ENCODE results near the gene FHOD3. TPM values are rescaled to one million over a fixed set of nuclear protein-coding genes. Genes with fewer than 3 reads are reported as not detected.

The FHOD3 gene
- total and polyA plus RNA-seq, 2 experiments from 2014 or later, result 2.7 to 8.7 TPM

DNA sequence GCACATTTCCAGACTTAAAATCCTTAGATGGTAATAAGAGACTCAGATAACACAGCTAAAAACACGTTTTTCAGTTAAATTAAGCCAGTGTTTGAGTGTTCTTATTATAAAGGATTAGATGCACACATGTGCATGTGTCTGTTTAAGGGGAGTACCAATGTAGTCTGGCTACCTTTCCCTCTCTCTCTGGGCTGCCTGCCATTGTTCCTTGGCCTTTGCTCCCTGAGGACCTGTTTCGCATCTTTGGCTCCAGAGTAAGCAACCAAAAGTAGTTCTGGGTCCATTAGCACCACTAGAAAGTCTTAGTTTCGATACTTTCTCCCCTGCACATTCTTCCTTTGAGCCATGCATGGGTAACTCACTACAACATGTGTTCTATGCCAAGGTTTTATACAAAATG is 303.0 kb downstream of the FHOD3 start:
- no peak overlapping the region for H2AFZ ChIP-seq
- H3K4me2 ChIP-seq, result no peak overlapping the region
- Mint-ChIP-seq H3K27me3 (ENCODE audit: insufficient read depth, low read depth, poor library complexity) (peaks cover 4% of the 10 kb centered on the region), H3K27ac (no peak overlapping the region), H3K9me3 (peaks cover 5% of the 10 kb centered on the region; the same call in 1 of the 3 replicates), H3K4me1 (peaks cover 9% of the 10 kb centered on the region), H3K36me3 (ENCODE audit: low read depth) (peaks cover 12% of the 10 kb centered on the region; the same call in 2 of the 3 replicates), H3K4me3 (no peak overlapping the region)
- H3K36me3 ChIP-seq (ENCODE audit: insufficient read depth), result no peaks in the 10 kb centered on the region
- peaks cover 3% of the 10 kb centered on the region; the same call in 1 of the 2 replicates for H3K9me2 ChIP-seq (ENCODE audit: insufficient read depth)
- TF ChIP-seq ZNF114 (CRISPR knock-in tag; IDR thresholded peaks at IDR 0.05) (no peak), ZNF331 (CRISPR knock-in tag; IDR thresholded peaks at IDR 0.05; ENCODE audit: low read depth) (no peak)
- H3K4me1 ChIP-seq (ENCODE audit: insufficient read depth), result peaks cover 5% of the 10 kb centered on the region; the same call in 1 of the 2 replicates
- H3K4me3 ChIP-seq, result no peak overlapping the region
- no peaks in the 10 kb centered on the region for H4K20me1 ChIP-seq (replicated peaks; ENCODE audit: insufficient read depth)
- H3K79me2 ChIP-seq (replicated peaks; ENCODE audit: insufficient read depth), result no peaks in the 10 kb centered on the region
- ATAC-seq, result no peak
- no peaks in the 10 kb centered on the region for H3K27me3 ChIP-seq (ENCODE audit: insufficient read depth)
- H3K27ac ChIP-seq (ENCODE audit: low read depth), result no peak overlapping the region
- H3F3A ChIP-seq (replicated peaks; ENCODE audit: low read depth), result no peaks in the 10 kb centered on the region
- DNase-seq (ENCODE audit: low spot score), result no peak

DNA sequence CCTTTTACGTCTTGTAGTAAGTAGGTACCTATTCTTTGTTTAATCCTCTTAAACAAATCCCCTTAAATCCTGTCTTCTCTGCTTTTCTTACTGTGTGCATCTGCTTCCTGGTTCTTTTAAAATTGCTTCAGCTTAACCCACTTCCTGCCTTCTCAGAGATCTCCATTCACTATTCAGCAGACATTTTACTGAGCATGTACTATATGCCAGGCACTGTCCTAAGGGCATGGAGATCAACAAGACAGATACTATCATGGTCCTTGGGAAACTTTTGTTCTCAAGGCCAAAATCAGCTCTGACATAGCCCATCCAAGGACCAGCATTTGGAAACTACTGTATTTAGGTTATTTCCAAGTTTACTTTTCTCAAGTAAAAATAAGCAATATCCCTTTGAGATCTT is 303.8 kb downstream of the FHOD3 start:
- Histone ChIP-seq H3F3A (replicated peaks; ENCODE audit: low read depth) (no peaks in the 10 kb centered on the region), H2AFZ (no peak overlapping the region), H3K4me3 (no peak overlapping the region), H3K27ac (ENCODE audit: low read depth) (no peak overlapping the region), H3K79me2 (replicated peaks; ENCODE audit: insufficient read depth) (no peaks in the 10 kb centered on the region), H3K9me2 (ENCODE audit: insufficient read depth) (peaks cover 3% of the 10 kb centered on the region; the same call in 1 of the 2 replicates), H4K20me1 (replicated peaks; ENCODE audit: insufficient read depth) (no peaks in the 10 kb centered on the region), H3K36me3 (ENCODE audit: insufficient read depth) (no peaks in the 10 kb centered on the region), H3K27me3 (ENCODE audit: insufficient read depth) (no peaks in the 10 kb centered on the region), H3K4me2 (no peak overlapping the region), H3K4me1 (ENCODE audit: insufficient read depth) (peaks cover 6% of the 10 kb centered on the region; the same call in 1 of the 2 replicates)
- DNase-seq (ENCODE audit: low spot score) (no peak), ATAC-seq (no peak)
- H3K4me1 Mint-ChIP-seq, result peaks cover 13% of the 10 kb centered on the region
- H3K27ac Mint-ChIP-seq, result no peak overlapping the region
- TF ChIP-seq STAT1 (IDR thresholded peaks at IDR 0.05; ENCODE audit: unreplicated experiment) (no peak), POLR2AphosphoS5 (IDR thresholded peaks at IDR 0.05; ENCODE audit: low read depth) (no peak), EZH2 (IDR thresholded peaks at IDR 0.05; ENCODE audit: low read depth, unreplicated experiment) (no peak), ZNF331 (CRISPR knock-in tag; IDR thresholded peaks at IDR 0.05; ENCODE audit: low read depth) (no peak), ZNF114 (CRISPR knock-in tag; IDR thresholded peaks at IDR 0.05) (no peak)
- TF ChIP-seq, protein P1, sequence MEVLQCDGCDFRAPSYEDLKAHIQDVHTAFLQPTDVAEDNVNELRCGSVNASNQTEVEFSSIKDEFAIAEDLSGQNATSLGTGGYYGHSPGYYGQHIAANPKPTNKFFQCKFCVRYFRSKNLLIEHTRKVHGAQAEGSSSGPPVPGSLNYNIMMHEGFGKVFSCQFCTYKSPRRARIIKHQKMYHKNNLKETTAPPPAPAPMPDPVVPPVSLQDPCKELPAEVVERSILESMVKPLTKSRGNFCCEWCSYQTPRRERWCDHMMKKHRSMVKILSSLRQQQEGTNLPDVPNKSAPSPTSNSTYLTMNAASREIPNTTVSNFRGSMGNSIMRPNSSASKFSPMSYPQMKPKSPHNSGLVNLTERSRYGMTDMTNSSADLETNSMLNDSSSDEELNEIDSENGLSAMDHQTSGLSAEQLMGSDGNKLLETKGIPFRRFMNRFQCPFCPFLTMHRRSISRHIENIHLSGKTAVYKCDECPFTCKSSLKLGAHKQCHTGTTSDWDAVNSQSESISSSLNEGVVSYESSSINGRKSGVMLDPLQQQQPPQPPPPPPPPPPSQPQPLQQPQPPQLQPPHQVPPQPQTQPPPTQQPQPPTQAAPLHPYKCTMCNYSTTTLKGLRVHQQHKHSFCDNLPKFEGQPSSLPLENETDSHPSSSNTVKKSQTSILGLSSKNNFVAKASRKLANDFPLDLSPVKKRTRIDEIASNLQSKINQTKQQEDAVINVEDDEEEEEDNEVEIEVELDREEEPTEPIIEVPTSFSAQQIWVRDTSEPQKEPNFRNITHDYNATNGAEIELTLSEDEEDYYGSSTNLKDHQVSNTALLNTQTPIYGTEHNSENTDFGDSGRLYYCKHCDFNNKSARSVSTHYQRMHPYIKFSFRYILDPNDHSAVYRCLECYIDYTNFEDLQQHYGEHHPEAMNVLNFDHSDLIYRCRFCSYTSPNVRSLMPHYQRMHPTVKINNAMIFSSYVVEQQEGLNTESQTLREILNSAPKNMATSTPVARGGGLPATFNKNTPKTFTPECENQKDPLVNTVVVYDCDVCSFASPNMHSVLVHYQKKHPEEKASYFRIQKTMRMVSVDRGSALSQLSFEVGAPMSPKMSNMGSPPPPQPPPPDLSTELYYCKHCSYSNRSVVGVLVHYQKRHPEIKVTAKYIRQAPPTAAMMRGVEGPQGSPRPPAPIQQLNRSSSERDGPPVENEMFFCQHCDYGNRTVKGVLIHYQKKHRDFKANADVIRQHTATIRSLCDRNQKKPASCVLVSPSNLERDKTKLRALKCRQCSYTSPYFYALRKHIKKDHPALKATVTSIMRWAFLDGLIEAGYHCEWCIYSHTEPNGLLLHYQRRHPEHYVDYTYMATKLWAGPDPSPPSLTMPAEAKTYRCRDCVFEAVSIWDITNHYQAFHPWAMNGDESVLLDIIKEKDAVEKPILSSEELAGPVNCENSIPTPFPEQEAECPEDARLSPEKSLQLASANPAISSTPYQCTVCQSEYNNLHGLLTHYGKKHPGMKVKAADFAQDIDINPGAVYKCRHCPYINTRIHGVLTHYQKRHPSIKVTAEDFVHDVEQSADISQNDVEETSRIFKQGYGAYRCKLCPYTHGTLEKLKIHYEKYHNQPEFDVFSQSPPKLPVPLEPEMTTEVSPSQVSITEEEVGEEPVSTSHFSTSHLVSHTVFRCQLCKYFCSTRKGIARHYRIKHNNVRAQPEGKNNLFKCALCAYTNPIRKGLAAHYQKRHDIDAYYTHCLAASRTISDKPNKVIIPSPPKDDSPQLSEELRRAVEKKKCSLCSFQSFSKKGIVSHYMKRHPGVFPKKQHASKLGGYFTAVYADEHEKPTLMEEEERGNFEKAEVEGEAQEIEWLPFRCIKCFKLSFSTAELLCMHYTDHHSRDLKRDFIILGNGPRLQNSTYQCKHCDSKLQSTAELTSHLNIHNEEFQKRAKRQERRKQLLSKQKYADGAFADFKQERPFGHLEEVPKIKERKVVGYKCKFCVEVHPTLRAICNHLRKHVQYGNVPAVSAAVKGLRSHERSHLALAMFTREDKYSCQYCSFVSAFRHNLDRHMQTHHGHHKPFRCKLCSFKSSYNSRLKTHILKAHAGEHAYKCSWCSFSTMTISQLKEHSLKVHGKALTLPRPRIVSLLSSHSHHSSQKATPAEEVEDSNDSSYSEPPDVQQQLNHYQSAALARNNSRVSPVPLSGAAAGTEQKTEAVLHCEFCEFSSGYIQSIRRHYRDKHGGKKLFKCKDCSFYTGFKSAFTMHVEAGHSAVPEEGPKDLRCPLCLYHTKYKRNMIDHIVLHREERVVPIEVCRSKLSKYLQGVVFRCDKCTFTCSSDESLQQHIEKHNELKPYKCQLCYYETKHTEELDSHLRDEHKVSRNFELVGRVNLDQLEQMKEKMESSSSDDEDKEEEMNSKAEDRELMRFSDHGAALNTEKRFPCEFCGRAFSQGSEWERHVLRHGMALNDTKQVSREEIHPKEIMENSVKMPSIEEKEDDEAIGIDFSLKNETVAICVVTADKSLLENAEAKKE (CRISPR knock-in tag; IDR thresholded peaks at IDR 0.05), result no peak
- TF ChIP-seq, protein P2, sequence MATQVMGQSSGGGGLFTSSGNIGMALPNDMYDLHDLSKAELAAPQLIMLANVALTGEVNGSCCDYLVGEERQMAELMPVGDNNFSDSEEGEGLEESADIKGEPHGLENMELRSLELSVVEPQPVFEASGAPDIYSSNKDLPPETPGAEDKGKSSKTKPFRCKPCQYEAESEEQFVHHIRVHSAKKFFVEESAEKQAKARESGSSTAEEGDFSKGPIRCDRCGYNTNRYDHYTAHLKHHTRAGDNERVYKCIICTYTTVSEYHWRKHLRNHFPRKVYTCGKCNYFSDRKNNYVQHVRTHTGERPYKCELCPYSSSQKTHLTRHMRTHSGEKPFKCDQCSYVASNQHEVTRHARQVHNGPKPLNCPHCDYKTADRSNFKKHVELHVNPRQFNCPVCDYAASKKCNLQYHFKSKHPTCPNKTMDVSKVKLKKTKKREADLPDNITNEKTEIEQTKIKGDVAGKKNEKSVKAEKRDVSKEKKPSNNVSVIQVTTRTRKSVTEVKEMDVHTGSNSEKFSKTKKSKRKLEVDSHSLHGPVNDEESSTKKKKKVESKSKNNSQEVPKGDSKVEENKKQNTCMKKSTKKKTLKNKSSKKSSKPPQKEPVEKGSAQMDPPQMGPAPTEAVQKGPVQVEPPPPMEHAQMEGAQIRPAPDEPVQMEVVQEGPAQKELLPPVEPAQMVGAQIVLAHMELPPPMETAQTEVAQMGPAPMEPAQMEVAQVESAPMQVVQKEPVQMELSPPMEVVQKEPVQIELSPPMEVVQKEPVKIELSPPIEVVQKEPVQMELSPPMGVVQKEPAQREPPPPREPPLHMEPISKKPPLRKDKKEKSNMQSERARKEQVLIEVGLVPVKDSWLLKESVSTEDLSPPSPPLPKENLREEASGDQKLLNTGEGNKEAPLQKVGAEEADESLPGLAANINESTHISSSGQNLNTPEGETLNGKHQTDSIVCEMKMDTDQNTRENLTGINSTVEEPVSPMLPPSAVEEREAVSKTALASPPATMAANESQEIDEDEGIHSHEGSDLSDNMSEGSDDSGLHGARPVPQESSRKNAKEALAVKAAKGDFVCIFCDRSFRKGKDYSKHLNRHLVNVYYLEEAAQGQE (IDR thresholded peaks at IDR 0.05; ENCODE audit: unreplicated experiment), result no peak
- no peak overlapping the region for H3K4me3 Mint-ChIP-seq
- H3K27me3 Mint-ChIP-seq (ENCODE audit: insufficient read depth, low read depth, poor library complexity), result peaks cover 7% of the 10 kb centered on the region
- peaks cover 5% of the 10 kb centered on the region; the same call in 1 of the 3 replicates for H3K9me3 Mint-ChIP-seq
- H3K36me3 Mint-ChIP-seq (ENCODE audit: low read depth), result peaks cover 12% of the 10 kb centered on the region; the same call in 2 of the 3 replicates
